ENCODE data around the gene BCAS4.

Gene BCAS4

DNA sequence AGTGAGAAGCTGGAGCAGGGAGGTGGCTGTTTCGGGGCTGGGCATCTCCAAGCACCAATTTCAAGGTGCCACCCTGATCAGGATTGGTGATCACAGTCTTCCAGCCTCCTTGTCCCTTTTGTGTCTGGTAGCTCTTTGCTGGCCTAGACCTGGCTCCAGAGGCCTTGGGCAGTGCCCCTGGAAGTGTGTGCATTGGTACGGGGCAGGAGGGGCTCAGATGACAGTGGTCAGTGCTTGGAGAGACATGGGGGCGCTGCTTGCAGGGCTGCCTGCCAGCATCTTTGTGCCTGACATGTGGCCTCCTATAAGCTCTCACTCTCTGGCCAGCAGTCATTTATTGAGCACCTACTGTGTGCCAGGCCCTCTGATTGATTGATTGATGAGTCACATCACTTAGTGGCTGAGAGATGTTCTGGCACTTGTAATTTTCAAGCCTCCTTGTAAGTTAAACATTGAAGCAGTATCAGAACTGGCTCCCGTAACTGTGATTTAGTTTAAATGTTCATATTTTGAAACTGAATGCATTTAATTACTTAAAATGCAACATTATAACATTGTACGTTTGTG is 61.7 kb downstream of the BCAS4 start:
- no peak for DNase-seq

DNA sequence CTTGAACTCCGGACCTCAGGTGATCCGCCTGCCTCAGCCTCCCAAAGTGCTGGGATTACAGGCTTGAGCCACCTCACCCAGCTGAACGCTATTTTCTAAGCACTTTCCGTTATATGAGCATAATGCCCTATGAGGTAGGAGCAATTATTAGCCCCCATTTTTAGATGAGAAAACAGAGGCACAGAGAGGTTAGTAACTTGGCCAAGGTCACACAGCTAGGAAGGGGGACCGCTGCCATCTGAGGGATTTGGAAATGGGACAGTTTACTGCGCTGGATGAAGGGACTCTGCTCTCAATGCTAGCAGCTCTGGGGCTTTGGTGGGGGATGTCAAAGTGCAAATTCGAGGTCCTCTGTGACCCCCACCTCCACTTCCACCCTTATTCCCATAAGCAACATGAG is 62.5 kb downstream of the BCAS4 start:
- no peak for DNase-seq

DNA sequence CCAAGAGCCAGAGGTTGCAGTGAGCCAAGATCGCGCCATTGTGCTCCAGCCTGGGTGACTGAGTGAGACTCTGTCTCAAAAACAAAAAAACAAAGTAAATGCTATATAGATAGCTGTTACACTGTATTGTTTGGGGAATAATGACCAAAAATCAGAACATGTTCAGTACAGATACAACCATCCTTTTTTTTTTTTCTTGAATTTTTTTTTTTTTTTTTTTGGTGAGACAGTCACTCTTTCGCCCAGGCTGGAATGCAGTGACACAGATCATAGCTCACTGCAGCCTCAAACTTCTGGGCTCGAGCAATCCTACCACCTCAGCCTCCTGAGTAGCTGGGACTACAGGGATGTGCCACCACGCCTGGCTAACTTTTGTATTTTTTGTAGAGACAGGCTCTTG is 63.7 kb downstream of the BCAS4 start:
- DNase-seq, result no peak

DNA sequence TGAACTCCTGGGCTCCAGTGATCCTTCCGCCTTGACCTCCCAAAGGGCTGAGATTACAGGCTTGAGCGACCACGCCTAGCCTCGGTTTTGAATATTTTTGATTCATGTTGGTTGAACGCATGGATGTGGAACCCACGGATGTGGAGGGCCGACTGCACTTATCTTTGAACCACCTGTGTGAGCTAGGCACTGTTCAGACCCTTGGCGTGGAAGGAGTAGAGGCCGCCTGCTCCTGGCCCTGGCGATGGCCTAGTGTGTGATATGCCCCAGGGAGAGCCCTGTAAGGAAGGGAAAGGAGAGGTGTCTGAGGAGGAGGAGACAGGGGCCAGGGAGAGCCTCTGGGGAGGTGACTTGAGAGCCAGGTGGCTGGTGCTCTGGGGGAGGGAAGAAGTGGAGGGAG is 64.3 kb downstream of the BCAS4 start:
- no peak for DNase-seq

DNA sequence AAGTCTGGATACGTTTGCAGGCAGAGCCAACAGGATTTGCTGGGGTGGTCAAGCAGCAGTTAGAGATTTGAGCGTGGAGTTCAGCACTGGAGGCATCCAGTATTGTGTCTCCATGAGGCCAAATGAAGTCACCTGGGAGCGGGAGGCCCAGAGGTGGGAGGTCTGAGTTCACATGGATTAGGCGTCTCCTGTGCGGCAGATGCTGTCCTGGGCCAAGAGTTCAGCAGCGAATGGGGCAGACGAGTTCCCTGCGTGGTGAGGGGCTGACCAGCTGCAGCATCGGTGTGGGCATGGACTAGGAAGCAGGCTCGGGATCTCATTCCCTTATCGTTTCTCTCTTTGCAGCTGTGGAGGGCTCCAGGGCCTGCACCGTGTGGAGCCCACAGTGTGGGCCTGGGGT is 66.2 kb downstream of the BCAS4 start:
- no peak for DNase-seq

DNA sequence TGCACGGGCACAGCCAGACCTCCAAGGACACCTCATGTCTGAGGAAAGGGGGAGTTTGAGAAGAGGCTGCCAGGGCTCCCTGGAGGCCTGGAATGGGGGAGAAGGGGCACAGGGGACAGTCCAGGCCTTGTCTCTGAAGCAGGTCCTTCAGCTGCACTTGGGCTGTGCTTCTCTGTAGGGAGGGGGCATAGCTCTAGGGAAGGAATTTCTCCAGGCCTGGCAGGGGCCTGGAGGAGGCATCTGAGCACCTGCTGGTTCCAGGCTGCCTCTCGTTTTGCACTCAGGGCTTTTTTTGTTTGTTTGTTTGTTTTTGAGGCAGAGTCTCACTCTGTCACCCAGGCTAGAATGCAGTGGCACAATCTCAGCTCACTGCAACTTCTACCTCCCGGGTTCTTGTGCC is 67.7 kb downstream of the BCAS4 start:
- no peak for DNase-seq

DNA sequence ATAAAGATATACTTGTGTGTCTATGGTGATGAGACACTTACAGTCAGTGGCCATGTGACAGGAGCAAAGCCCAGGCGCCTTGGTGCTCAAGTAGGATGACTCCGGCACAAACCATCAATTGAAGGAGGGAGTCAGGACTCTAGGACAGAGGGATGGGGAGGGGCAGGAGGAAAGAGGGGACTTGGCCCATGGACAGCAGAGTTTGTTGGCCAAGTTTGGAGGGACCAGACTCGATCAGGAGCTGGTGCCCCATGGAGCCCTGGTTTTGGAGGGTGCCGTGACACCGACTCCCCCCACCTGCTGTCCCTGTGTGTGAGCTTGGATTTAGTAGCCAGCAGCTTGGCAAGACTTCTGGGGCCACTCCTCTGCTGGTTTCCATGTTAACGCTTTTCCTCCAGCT is 70.3 kb downstream of the BCAS4 start:
- no peak for DNase-seq

DNA sequence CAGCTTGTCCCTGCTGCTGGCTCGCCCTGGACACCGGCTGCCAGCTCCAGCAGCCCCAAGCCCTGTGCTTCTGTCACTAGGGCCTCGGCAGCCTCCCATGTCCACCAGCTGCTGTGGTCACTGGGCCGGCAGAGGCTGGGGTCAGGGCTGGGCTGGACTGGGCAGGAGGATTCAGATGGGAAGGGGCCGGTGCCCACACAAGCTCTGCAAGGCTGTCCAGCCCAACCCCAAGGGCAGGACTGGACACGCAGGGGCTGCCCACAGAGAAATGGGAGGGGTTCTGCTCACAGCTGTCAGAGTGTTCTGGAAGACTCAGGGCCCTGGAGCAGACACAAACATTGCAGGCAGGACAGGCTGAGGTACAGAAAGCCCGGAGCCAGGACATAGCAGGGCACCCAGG is 70.7 kb downstream of the BCAS4 start:
- DNase-seq, result no peak

DNA sequence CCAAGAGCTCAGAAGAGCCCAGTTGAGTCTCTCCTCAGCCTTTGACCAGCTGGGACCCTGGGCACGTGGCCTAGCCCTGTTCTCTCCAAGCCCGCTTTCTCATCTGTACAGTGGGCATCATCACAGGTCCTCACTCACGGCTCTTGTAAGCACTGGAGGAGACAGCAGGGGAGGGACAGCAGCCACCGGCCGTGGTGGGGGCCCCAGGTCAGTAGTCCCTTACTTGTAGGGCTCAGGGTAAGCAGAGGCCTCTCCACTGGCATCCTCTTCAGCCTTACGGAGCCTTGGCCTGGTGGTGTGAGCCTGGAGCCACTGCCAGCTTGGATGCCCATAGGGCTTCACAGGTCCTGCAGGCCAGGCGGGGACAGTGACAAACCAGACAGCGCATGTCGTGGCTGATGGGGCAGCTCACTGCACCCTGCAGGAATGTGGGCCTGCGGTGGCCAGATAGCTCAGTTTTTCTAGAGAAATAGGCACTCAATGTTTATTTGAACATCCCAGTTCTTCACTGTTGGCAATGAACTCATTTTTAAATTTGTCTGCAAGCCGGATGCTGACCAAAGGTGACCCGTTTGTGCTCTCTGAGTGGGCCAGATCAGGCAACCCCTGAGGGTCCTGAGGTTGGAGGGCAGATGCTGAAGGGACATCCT is 71.3 kb downstream of the BCAS4 start:
- no peak for DNase-seq

DNA sequence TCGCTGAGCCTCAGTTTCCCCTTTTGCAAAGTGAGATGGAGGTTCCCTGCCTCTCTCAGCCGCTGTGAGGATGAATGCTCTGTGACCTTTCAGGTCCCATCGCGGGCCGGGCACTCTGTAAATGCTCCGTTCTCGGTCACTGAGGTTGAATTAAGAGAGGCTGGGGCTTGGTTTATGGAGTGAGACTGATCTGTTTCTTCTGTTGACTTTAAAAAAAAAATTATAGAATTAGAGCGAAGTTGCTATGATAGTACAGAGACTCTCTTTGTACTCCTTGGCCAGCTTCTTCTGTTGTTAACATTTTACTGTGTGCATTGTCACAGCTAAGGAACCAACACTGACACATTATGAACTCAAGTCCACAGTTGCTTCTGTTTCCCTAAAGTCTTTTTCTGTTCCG is 72.0 kb downstream of the BCAS4 start:
- no peak for DNase-seq

DNA sequence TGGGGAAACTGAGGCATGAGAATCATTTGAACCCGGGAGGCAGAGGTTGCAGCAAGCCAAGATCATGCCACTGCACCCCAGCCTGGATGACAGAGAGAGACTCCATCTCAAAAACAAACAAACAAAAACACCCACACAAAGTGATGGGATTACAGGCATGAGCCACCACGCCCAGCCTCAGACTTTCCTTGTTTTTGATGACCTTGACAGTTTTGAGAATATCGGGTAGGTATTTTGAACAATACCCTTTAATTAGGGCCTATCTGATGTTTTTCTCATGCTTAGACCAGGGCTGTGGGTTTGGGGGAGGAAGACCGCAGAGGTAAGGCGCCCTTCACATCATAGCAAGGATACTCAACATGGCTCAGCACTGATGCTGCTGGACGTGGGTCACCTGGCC is 72.9 kb downstream of the BCAS4 start:
- DNase-seq, result no peak

DNA sequence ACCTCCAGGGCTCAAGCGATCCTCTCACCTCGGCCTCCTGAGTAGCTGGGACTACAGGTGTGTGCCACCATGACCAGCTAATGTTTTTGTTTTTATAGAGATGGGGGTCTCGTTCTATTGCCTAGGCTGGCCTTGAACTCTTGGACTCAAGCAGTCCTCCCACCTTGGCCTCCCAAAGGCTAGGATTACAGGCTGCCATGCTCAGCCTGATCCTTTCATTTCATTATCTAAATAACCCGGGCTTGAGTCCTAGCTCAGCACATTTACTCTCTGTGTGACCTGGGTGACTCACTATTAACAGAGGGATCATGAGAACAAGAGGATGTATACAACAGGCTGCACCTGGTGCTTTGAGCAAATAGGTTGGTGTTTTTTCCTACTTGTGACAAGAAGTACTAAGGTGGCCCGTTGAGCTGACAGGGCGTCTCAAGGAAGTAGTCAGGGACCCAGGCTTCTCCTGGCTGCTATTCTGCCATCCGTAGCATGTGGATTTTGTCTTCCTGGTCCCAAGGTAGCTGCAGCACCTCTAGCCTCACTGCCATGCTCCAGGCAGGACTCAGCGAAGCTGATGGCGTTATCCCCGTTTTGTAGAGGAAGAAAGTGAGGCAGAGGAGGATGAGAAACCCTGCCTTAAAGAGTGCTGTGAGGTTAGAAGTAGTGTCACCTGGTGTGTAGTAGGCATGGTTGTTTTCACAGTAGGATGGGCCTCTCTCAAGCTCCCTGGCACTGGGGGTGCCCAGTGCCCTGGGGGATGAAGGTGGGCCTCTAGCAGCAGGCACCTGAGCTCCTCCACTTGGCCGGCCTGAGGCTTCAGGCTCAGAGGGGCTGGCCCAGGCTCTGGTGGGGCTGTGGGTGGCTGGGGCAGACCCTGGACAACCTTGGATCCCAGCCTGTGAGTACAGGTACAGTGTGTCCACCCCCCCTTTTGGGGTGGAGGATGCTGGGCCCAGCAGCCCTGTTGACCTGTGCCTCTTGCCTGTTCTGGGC is 73.9 kb downstream of the BCAS4 start:
- DNase-seq, result no peak

DNA sequence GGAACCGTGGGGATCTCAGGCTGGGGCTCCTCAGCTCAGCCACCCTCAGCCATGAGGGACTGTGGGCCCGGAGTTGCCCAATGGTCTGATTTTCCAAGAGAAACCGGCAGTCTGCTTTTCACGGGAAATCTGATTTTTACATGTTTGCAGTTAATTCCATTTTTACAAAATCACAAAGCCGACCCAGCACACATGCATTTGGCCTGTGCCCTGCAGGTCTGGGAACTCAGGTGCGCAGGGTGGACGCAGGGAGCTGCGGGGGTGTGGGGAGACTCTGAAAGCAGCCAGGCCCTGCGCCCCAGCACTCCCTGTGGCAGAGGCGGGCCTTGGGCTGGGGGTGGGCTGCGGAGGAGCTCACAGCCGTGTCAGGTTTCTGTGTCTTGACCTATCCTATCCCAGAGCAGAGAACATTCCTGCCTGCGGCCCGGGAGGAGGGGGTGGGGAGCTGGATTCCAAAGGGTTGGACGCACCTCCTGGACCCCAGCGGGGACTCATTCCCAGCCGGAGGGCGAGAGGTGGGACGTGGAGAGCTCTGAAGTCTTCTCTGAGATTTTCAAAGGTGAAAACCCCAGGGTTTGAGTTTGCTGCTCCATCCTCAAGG is 75.8 kb downstream of the BCAS4 start:
- DNase-seq, result no peak

DNA sequence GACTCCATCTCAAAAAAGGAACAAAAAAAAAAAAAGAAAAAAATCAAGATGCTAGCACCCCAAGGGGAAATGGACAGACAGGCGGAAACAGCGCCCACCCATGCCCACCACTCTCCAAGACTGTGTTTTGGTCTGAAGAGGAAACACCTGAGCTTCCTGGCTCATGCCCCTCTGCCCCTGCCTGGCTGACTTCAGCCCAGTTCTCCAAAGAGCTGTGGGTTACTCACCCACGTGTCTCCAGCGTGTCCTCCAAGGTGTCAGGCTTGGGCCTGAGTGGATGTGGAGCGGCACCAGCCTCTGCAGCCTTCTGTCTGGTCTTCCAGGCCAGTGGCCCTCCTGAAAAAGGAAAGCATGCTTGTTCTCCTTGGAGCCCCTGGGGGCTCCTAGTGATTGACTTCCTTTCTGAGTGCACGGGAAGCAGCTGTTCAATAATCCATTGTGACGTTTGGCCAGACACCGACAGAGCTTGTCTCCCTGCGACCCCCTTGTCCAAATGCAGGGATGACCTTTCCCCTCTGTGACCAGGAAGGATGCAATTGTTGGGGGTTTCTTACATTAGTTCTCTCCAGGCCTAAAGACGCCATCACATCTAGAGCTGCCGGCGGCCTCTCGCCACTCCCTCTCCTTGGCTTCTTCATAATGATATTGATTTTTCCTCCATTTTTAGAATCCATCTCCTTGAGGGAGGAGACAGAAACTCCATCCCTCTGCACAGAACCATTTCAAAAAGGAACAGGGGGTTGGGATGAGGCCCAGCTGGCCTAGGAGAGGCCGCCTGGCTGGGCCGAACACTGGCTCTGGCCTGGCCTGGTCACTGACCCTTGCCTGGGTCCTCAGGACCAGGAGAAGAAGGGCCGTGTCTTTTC is 77.9 kb downstream of the BCAS4 start:
- DNase-seq, result no peak

DNA sequence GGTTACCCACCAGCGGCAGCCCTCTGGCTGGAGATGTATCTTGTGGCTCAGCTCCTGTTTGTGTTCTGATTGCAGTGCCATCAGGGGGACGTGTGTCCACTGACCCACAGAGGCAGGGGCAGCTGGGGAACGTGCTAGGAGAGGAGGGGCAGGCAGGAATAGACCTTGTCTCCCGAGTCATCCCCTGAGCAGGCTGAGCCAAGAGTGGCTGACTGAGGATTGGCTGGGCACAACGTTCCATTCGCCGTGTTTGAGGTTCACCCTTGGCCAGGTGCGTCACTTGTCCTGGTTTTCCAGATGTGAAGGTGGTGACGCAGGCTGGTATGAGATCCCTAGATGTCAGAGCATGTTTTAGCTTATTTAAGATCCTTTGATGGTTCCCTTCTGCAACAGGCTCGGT is 78.7 kb downstream of the BCAS4 start:
- DNase-seq, result no peak

DNA sequence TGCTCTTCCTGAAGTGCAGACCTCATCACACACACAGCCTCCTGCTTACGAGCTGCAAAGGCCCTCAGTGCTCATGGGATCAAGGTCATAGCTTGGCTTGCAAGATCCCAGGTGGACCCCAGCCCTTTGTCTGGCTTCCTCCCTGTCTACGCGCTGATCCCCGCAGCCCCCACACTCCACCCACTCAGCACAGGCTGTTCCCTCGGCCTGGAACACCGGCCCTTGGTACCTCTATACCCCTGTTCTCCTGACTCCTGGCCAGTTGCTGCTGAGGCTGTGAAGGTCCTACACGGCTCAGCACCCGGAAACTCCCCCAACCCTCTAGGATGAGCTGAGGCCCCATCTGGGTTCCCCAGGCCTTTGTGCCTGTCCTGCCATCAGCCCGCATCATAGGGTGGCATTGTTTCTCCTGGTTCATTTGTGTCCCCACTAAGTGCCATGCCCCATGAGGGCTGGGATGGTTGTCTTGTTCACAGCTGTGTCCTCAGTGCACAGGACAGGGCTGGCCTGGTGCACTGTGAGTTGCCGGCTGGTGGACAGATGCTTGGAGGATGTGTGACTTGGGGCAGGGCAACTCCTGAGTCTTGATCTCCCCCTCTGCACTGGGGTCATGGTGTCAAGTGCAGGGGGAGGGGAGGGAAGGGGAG is 79.4 kb downstream of the BCAS4 start:
- DNase-seq, result no peak

DNA sequence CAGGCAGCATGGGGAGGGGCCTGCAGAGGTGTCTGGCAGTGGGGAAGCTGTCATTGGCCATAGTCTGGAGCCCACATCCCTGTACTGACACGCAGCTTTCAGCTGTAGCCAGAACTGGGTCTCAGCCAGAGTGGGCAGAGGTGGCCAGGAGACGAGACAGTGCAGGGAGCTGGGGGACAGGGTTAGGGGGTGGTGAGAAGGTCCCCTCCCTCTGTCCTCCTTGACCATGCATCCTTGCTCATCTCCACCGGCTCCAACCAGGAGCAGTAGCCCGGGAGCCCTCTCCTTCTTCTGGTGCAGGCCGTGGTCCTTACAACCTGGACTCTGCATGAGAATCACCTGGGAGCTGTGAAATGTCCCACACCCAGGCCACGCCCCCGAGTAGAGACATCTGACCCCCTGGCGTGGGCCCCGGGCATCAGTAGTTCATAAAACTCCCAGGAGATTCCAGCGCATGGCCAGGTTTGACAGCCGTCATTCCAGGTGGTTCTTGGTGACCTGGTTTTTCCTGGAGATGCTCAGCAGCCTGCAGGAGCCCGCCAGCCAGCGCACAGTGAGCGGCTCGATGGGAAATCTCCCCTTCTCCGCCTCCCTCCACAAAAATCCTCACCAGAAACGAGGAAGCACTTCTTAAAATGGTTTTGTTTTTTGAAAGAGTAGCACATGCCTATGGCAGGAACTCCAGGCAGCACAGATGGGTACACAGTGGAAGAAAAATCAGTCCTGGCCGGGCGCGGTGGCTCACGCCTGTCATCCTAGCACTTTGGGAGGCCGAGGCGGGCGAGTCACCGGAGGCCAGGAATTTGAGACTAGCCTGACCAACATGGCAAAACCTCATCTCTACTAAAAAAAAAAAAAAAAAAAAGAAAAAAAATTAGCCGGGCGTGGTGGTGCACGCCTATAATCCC is 80.2 kb downstream of the BCAS4 start:
- DNase-seq, result no peak

DNA sequence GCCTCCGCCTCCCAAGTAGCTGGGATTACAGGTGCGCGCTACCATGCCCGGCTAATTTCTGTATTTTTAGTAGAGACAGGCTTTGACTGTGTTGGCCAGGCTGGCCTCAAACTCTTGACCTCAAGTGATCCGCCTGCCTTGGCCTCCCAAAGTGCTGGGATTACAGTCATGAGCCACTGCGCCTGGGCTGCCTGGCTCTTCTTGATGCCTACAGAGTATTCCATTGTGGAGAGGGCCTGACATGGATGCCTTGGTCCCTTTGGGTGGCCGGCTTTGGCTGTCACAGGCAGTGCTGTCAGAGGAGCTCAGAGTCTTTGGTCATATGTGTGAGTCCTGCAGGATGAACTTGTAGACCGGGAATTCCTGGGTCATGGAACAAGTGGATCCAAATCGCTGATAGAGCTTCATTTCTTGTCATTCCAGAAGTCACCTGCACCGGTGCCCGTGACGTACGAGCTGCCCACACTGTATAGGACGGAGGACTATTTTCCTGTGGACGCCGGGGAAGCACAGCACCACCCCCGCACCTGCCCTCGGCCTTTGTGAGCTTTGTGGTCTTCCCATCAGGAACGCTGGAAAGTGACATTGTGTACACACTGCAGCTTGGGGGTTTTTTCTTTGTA is 81.3 kb downstream of the BCAS4 start:
- DNase-seq, result no peak

DNA sequence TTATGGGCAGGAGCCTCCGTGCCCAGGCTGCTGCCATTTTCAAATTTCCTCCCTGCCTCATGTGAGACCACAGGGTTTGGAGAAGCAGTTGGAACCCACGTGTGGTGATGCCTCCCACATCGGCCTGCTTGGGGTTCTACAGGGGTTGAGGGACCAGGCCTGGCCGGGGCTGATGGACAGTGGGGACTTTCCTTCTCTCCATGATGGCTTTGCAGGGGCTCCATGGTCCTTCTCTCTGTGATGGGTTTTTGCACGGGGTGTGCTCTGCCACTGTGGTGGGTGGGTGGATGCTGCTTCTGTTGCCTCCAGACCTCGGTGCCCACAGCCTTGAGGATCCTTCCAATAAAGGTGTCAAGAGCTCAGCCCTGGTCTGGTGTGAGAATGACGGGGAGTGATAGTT is 82.0 kb downstream of the BCAS4 start:
- DNase-seq, result no peak

DNA sequence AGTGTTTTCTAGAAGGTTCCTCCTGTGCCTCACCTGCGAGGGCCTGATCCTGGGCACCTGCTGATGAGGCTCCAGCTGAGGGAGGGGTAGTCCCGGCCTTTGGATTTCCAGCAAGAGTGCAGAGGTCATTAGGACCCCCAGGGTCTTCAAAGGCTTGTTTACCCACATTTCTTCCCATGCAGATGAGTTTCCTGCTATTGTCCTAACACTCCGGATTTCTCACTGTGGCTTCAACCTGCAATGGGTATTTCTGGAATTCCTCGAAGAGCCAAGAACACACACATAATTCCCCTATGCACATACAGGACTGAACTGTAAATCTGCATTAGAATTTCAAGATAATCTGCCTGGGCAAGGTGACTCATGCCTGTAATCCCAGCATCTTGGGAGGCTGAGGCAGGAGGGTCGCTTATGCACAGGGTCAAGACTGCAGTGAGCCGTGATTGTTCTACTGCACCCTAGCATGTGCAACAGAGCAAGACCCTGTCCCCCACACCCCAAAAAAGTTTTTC is 82.4 kb downstream of the BCAS4 start:
- DNase-seq, result no peak

Data from suppressor macrophage treated with lipopolysaccharide for 1 hour (primary cell).